ENCODE data around the gene ADNP. TPM values are rescaled to one million over a fixed set of nuclear protein-coding genes. Genes with fewer than 3 reads are reported as not detected.
A peak's percentile ranks its signal among the peaks of the same experiment; 100 is the strongest.

Gene ADNP
- total and polyA plus RNA-seq, 2 of the 13 experiments (the other 11 are each of a cell fraction or from before 2014, with no cell fraction given), result 21.0 to 21.5 TPM

GRCh38 chr20:50958615-50959542, 27.6 kb upstream of the ADNP start, which contains the start of gene MOCS3 (continued):
- TF ChIP-seq ZUFSP (CRISPR knock-in tag; IDR thresholded peaks at IDR 0.05; ENCODE audit: borderline replicate concordance), result no peak
- no peak; the same call in 1 of the 2 replicates for TF ChIP-seq SRY (CRISPR knock-in tag; IDR thresholded peaks at IDR 0.05)
- 0 out of 2 replicates have a peak, but pooled peaks have one; percentile 10 for TF ChIP-seq ZFP36L1 (CRISPR knock-in tag; IDR thresholded peaks at IDR 0.05)
- TF ChIP-seq, protein P1, sequence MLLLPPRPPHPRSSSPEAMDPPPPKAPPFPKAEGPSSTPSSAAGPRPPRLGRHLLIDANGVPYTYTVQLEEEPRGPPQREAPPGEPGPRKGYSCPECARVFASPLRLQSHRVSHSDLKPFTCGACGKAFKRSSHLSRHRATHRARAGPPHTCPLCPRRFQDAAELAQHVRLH (CRISPR knock-in tag; IDR thresholded peaks at IDR 0.05; ENCODE audit: borderline replicate concordance, low read depth), result no peak; the same call in 1 of the 2 replicates
- TF ChIP-seq, protein P2, sequence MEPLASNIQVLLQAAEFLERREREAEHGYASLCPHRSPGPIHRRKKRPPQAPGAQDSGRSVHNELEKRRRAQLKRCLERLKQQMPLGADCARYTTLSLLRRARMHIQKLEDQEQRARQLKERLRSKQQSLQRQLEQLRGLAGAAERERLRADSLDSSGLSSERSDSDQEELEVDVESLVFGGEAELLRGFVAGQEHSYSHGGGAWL (CRISPR knock-in tag; IDR thresholded peaks at IDR 0.05), result peak; percentile 53
- TF ChIP-seq ATF6 (CRISPR knock-in tag; conservative IDR thresholded peaks at IDR 0.05), result no peak
- no peak for TF ChIP-seq PCBP1 (IDR thresholded peaks at IDR 0.05; ENCODE audit: borderline replicate concordance, low read depth, low read length)
- no peak; the same call in 1 of the 2 replicates for TF ChIP-seq ZBTB42 (CRISPR knock-in tag; IDR thresholded peaks at IDR 0.05)
- no peak; the same call in 1 of the 2 replicates for TF ChIP-seq AFF4 (CRISPR knock-in tag; IDR thresholded peaks at IDR 0.05)
- peak; percentile 89; the same call in 1 of the 2 replicates for TF ChIP-seq TBP (CRISPR knock-in tag; IDR thresholded peaks at IDR 0.05)
- no peak; the same call in 1 of the 2 replicates for TF ChIP-seq SOX5 (CRISPR knock-in tag; IDR thresholded peaks at IDR 0.05; ENCODE audit: borderline replicate concordance)
- TF ChIP-seq NFIB (CRISPR knock-in tag; IDR thresholded peaks at IDR 0.05; ENCODE audit: borderline replicate concordance), result no peak
- TF ChIP-seq FOXJ3 (CRISPR knock-in tag; IDR thresholded peaks at IDR 0.05; ENCODE audit: borderline replicate concordance), result peak; percentile 87

Measured in HepG2 (cell line).